ENCODE results near the gene TNFRSF6B. TPM values are rescaled to one million over a fixed set of nuclear protein-coding genes. Genes with fewer than 3 reads are reported as not detected.

The TNFRSF6B gene
- polyA plus RNA-seq, 2 of the 4 experiments (the other 2 are of a cell fraction), result 0.22 to 0.66 TPM

- FAIRE-seq, result no peak
- peaks cover 10% of the 10 kb centered on the region for H3K9me3 ChIP-seq
- no peak for DNase-seq (ENCODE audit: low read depth in 1 of 2, low spot score in 1 of 2)
- CTCF ChIA-PET, result interaction anchor here (0.6 to 1.6 kb wide), 7 partner anchors 10 to 271 kb away, joined by 3 to 5 read pairs (median 3); partner anchors contain the start of gene SAMD10
- H3K27ac ChIP-seq, result peak overlapping the region; percentile 97 to 98
- TF ChIP-seq HMGXB4 (CRISPR knock-in tag; IDR thresholded peaks at IDR 0.05; ENCODE audit: borderline replicate concordance) (no peak), RFX5 (IDR thresholded peaks at IDR 0.05) (no peak), POLR2A (IDR thresholded peaks at IDR 0.05; ENCODE audit: low read length) (no peak), MAFK (IDR thresholded peaks at IDR 0.05; ENCODE audit: partially characterized antibody) (no peak), RCOR1 (IDR thresholded peaks at IDR 0.05; ENCODE audit: low read depth, low read length) (no peak), FOXS1 (CRISPR knock-in tag; IDR thresholded peaks at IDR 0.05) (no peak), CBX8 (IDR thresholded peaks at IDR 0.05) (no peak), PHF8 (IDR thresholded peaks at IDR 0.05; ENCODE audit: borderline replicate concordance, low read depth) (no peak), ZC3H11A (IDR thresholded peaks at IDR 0.05) (no peak; the same call in 1 of the 2 replicates), ELK1 (IDR thresholded peaks at IDR 0.05; ENCODE audit: low read depth, low read length) (no peak), RARB (CRISPR knock-in tag; IDR thresholded peaks at IDR 0.05) (no peak), CHD2 (IDR thresholded peaks at IDR 0.05; ENCODE audit: low read length, partially characterized antibody) (no peak), EP300 (IDR thresholded peaks at IDR 0.05) (no peak), E2F6 (IDR thresholded peaks at IDR 0.05; ENCODE audit: borderline replicate concordance, low read depth) (no peak), HES2 (IDR thresholded peaks at IDR 0.05) (no peak), KDM5A (IDR thresholded peaks at IDR 0.05) (no peak), KDM1A (IDR thresholded peaks at IDR 0.05; ENCODE audit: low read depth) (no peak), BCL3 (IDR thresholded peaks at IDR 0.05) (no peak), FOSB (CRISPR knock-in tag; IDR thresholded peaks at IDR 0.05) (no peak)
- POLR2A ChIA-PET, result interaction anchor here (0.6 to 2.5 kb wide), 16 partner anchors 10 to 329 kb away, joined by 3 to 38 read pairs (median 4); partner anchors contain the start of genes GMEB2, LIME1, PTK6 and RTEL1
- peak overlapping the region; percentile 98 for H3K4me3 ChIP-seq
- peak; percentile 2 to 17; a peak in 2 of 6 replicates for ATAC-seq
- peaks cover 21% of the 10 kb centered on the region for H3K4me1 ChIP-seq
- peak overlapping the region; percentile 95 for H3K4me2 ChIP-seq
- 49% methylated on average over 39 of the region's 67 CpGs for WGBS (ENCODE audit: missing lambda C conversion rate)
Measured at GRCh38 chr20:63708301-63709148, 12.1 kb downstream of the TNFRSF6B start.

- ATAC-seq (no peak), FAIRE-seq (no peak)
- POLR2A ChIA-PET, result interaction anchor here (2.5 kb wide), 1 partner anchor 156 kb away, joined by 11 read pairs; the partner anchor contains the start of gene TPD52L2
- TF ChIP-seq HOXA7 (CRISPR knock-in tag; IDR thresholded peaks at IDR 0.05), result no peak
- no peak for TF ChIP-seq SMC3 (IDR thresholded peaks at IDR 0.05)
- no peak for TF ChIP-seq KDM1A (IDR thresholded peaks at IDR 0.05; ENCODE audit: low read depth)
- no peak for TF ChIP-seq HDAC2 (IDR thresholded peaks at IDR 0.05)
- TF ChIP-seq HES2 (IDR thresholded peaks at IDR 0.05), result no peak
- TF ChIP-seq EHF (CRISPR knock-in tag; IDR thresholded peaks at IDR 0.05), result no peak
- no peak for TF ChIP-seq NR3C1 (IDR thresholded peaks at IDR 0.05)
- TF ChIP-seq ZSCAN20 (CRISPR knock-in tag; IDR thresholded peaks at IDR 0.05), result no peak
- no peak for TF ChIP-seq USF2 (IDR thresholded peaks at IDR 0.05)
- no peak for TF ChIP-seq CHD2 (IDR thresholded peaks at IDR 0.05; ENCODE audit: low read length, partially characterized antibody)
- TF ChIP-seq KDM5A (IDR thresholded peaks at IDR 0.05), result no peak
- TF ChIP-seq RCOR1 (IDR thresholded peaks at IDR 0.05; ENCODE audit: low read depth, low read length), result no peak
- TF ChIP-seq EHMT2 (IDR thresholded peaks at IDR 0.05; ENCODE audit: low read depth), result no peak
- TF ChIP-seq CBX2 (IDR thresholded peaks at IDR 0.05; ENCODE audit: borderline replicate concordance, low read depth), result no peak
- TF ChIP-seq HOXB13 (CRISPR knock-in tag; IDR thresholded peaks at IDR 0.05; ENCODE audit: low read depth), result no peak
- TF ChIP-seq RFX5 (IDR thresholded peaks at IDR 0.05), result no peak
- TF ChIP-seq ZNF302 (CRISPR knock-in tag; IDR thresholded peaks at IDR 0.05), result no peak
Measured at GRCh38 chr20:63709149-63709527, 12.7 kb downstream of the TNFRSF6B start.

More at GRCh38 chr20:63709149-63709527, 12.7 kb downstream of the TNFRSF6B start:
- Histone ChIP-seq H3K9me3 (peaks cover 13% of the 10 kb centered on the region), H3K4me3 (peak overlapping the region; percentile 98; the same call in 2 of the 3 replicates), H3K27ac (no peak overlapping the region; a peak in 1 of 6 replicates), H3K4me2 (peak overlapping the region; percentile 95), H3K4me1 (peaks cover 21% of the 10 kb centered on the region)
- 91% methylated on average over 17 of the region's 17 CpGs for WGBS (ENCODE audit: missing lambda C conversion rate)
- CTCF ChIA-PET, result interaction anchor here (0.6 to 1.6 kb wide), 2 partner anchors 17 to 31 kb away, joined by 3 to 5 read pairs; no protein-coding TSS in a partner anchor
- no peak for DNase-seq (ENCODE audit: low read depth in 1 of 2, low spot score in 1 of 2)
